NB4 (cell line): ENCODE data around the gene CRYAB.

Experiments
- POLR2A ChIP-seq: IDR thresholded peaks from 2 replicates; pipeline ENCODE4 v1.6.1; 2011; ENCODE audit warnings: mild to moderate bottlenecking; ENCODE audit not compliant: insufficient read length; ENCODE audit errors: extremely low read depth
- TF ChIP-seq, protein P1 (sequence below): IDR thresholded peaks from one replicate; pipeline ENCODE4 v1.5.1; 2012; ENCODE audit warnings: low read depth, low read length

GRCh38 chr11:111913997-111914396, 2.4 kb upstream of the CRYAB start:
- TF ChIP-seq POLR2A: no peak
- TF ChIP-seq, protein P1, sequence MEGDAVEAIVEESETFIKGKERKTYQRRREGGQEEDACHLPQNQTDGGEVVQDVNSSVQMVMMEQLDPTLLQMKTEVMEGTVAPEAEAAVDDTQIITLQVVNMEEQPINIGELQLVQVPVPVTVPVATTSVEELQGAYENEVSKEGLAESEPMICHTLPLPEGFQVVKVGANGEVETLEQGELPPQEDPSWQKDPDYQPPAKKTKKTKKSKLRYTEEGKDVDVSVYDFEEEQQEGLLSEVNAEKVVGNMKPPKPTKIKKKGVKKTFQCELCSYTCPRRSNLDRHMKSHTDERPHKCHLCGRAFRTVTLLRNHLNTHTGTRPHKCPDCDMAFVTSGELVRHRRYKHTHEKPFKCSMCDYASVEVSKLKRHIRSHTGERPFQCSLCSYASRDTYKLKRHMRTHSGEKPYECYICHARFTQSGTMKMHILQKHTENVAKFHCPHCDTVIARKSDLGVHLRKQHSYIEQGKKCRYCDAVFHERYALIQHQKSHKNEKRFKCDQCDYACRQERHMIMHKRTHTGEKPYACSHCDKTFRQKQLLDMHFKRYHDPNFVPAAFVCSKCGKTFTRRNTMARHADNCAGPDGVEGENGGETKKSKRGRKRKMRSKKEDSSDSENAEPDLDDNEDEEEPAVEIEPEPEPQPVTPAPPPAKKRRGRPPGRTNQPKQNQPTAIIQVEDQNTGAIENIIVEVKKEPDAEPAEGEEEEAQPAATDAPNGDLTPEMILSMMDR: no peak
